Measurements from ENCODE around the gene NUDT1.

Gene NUDT1

DNA sequence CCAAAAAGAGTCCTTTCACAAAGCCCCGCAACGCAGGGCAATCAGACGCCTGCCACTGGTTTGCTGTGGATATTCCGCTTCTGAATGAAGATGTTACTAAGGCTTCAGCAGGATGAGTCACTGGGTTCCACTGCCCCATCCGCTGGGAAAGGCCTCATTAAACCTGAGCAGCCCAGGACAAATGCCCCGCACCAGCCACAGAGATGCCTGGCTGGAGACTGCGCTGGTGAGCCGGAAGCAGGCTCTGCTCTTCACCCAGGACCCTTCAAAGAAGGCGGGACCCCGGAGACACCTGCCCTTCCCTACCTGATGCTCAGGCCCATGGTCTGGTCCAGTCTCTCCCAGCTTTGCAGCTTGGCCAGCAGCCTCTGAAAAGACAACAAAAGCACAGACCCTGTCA, 29.1 kb upstream of the NUDT1 start:
- TF ChIP-seq, protein P1, sequence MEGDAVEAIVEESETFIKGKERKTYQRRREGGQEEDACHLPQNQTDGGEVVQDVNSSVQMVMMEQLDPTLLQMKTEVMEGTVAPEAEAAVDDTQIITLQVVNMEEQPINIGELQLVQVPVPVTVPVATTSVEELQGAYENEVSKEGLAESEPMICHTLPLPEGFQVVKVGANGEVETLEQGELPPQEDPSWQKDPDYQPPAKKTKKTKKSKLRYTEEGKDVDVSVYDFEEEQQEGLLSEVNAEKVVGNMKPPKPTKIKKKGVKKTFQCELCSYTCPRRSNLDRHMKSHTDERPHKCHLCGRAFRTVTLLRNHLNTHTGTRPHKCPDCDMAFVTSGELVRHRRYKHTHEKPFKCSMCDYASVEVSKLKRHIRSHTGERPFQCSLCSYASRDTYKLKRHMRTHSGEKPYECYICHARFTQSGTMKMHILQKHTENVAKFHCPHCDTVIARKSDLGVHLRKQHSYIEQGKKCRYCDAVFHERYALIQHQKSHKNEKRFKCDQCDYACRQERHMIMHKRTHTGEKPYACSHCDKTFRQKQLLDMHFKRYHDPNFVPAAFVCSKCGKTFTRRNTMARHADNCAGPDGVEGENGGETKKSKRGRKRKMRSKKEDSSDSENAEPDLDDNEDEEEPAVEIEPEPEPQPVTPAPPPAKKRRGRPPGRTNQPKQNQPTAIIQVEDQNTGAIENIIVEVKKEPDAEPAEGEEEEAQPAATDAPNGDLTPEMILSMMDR (conservative IDR thresholded peaks at IDR 0.05; ENCODE audit: low read length): no peak
- no peak for DNase-seq (ENCODE audit: low read depth)

DNA sequence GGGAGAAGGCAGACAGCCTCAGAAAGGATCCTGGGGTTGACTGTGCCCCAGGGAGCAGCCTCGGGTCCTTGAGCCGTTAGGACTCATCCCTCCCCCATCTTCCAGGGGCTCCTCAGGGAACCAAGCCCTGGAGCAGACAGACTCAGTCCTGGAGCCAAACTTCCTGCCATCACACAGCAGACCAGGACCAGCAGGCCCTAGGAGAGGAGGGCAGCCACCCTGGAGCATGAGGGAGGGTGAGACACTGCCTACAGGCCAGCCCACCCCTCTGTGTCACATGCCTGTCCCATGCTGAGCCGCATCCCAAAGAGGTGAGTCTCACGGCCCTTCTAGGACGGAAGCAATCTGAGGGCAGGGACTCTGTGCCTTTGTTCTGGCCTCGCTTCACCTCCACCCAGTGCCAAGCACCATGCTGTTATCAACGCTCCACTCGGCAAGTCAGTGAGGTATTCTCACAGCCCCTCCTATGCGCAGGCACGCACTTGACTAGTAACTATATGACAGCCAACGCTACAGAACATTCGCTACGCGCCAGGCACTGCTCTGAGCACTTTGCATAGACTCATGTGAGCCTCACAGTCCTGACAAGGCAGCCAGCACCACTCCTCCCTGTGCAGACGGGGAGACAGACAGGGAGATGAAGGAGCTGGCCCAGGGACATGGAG, 28.3 kb upstream of the NUDT1 start:
- H3K4me3 ChIP-seq (ENCODE audit: low read length): no peak overlapping the region
- no peak for DNase-seq (ENCODE audit: low read depth)
- TF ChIP-seq, protein P1 (conservative IDR thresholded peaks at IDR 0.05; ENCODE audit: low read length): no peak

More for the DNA sequence above, 29.1 kb upstream of the NUDT1 start:
- H3K4me3 ChIP-seq (ENCODE audit: low read length): no peak overlapping the region

DNA sequence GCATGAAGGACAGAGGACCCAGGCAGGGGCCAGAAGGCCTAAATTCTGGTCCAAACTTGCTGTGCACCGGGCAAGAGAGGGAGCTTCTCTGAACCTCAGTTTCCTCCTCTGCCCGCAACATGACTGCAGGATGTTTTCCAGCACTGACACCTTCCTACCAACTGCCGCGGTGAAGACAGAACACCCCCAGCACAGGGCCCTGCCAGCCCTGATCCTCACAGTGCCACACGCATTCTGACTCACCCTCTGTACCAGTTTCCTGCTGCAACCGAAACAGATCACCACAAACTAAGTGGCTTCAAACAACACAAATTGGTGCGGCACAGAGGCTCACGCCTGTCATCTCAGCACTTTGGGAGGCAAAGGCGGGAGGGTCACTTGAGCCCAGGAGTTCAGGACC, 27.4 kb upstream of the NUDT1 start:
- no peak for DNase-seq (ENCODE audit: low read depth)
- TF ChIP-seq, protein P1 (conservative IDR thresholded peaks at IDR 0.05; ENCODE audit: low read length): no peak
- H3K4me3 ChIP-seq (ENCODE audit: low read length): no peak overlapping the region

DNA sequence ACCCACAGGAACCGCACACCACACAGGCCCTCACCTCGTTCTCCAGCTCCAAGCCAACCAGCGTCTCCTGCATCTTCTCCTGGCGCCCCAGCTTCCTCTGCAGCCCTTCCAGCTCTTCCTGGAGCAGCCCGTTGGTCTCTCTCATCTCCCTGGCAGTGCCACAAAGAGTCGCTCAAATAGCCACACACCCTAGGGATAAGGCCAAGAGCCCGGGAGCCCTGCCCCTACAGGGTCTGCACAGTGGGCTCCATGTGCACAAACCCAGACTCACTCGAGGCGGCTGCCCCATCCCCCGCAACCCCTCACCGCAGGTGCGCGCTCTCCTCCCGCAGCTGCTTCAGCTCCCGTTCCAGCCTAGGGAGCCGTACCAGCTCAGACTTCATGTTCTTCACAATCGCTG, 26.2 kb upstream of the NUDT1 start:
- TF ChIP-seq, protein P1 (conservative IDR thresholded peaks at IDR 0.05; ENCODE audit: low read length): no peak
- H3K4me3 ChIP-seq (ENCODE audit: low read length): no peak overlapping the region
- DNase-seq (ENCODE audit: low read depth): no peak

DNA sequence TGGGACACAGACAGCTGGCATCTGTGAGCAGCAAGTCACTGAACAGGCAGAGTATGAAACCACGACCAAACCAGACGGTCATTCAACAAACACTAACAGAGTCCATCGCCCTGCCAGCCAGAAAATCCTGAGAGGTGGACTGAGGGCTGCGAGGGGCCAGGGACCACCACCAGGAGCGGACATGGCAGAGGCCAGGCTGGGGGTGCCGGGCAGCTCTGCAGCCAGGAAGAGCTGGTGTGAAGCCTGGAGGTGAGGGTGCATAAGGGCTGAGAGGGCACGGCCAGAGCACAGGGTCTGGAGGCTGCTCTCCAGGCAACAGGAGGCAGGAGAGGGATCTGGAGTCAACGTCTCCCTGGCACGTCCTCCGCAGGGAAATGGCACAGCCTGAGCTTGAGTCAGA, 24.8 kb upstream of the NUDT1 start:
- DNase-seq (ENCODE audit: low read depth): no peak
- H3K4me3 ChIP-seq (ENCODE audit: low read length): no peak overlapping the region
- TF ChIP-seq, protein P1 (conservative IDR thresholded peaks at IDR 0.05; ENCODE audit: low read length): no peak

DNA sequence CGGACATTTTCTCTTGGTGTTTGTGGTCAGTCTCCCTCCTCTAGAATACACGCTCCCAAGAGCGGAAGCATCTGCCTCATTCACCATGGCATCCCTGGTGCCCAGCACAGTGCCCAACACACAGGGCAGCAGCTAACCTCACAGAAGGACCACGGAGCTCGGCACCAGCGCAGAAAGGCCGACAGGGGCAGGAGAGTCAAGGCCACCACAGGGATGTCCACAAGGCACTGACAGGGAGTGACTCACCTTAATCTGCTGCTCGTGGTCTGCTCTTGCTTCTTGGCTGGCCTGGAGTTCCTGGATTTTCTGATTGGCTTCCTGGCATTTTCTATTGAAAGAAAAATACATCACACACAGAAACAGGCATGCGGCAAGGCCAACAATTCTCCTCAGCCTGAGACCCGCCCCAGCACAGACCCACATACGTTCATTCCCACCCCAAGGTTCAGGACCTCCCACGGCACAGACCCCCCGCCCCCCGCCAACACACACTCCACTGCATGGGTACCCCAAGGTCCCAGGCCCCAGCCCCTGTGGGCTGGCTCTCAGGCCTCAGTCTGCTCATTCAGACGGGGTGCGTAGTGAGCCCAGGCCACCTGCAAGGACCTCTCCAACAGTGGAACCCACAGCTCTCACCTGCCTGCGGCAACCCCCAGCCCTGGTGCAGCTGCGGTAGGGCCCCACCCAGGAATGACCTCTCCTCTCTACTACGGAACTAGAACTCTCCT, 24.1 kb upstream of the NUDT1 start:
- TF ChIP-seq, protein P1 (conservative IDR thresholded peaks at IDR 0.05; ENCODE audit: low read length): no peak
- no peak for DNase-seq (ENCODE audit: low read depth)

DNA sequence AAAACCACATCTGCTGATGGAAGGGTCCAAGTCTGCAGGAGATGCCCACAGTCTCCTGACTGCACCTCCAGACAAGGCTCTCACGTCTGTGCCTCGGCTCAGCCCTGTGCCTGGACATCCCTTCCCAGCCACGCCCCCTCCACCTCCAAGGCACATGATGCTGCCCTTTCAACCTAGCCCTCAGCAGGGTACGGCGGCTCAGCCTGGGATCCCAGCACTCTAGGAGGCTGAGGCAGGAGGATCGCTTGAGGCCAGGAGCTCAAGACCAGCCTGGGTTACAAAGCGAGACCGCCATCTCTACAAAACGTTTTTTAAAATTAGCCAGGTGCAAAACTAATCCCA, 23.6 kb upstream of the NUDT1 start:
- TF ChIP-seq, protein P1 (conservative IDR thresholded peaks at IDR 0.05; ENCODE audit: low read length): no peak
- no peak for DNase-seq (ENCODE audit: low read depth)
- no peak overlapping the region for H3K4me3 ChIP-seq (ENCODE audit: low read length)

More for the DNA sequence above, 24.1 kb upstream of the NUDT1 start:
- H3K4me3 ChIP-seq (ENCODE audit: low read length): no peak overlapping the region
